Hepatocyte (in vitro differentiated cells): ENCODE results near the gene CHRNB4.

Experiments used
- EZH2 ChIP-seq: fragments of 200-600 bp; sonication (generic); IDR thresholded peaks from 2 replicates; pipeline ENCODE4 v1.6.1; 2016; ENCODE audit warnings: antibody characterized with exemption, mild to moderate bottlenecking, borderline replicate concordance
- TF ChIP-seq, protein P1 (sequence below): fragments of 200-600 bp; sonication (generic); IDR thresholded peaks from 2 replicates; pipeline ENCODE4 v1.5.1; 2016; ENCODE audit warnings: antibody characterized with exemption, mild to moderate bottlenecking; ENCODE audit not compliant: poor library complexity

DNA sequence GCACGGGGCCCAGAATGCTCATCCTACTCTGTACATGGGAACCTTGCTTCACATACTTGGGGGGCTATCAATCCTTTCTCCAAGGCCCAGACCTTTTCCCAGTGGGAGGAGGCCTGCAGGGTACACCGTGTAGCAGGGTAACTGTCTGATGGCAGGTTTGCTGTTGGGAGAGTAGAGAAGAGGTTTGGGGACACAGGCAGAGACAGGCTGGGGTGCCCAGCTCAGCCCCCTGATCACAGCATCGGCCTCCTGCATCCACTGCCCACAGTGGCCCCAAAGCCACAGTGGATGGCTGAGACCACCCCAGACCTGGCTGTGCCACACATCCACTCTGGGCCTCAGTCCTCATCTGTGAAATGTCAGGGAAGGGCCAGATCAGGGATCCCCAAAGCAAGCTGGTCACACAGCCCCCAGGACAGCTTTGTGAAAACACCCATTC is 25.8 kb downstream of the CHRNB4 start:
- TF ChIP-seq, protein P1, sequence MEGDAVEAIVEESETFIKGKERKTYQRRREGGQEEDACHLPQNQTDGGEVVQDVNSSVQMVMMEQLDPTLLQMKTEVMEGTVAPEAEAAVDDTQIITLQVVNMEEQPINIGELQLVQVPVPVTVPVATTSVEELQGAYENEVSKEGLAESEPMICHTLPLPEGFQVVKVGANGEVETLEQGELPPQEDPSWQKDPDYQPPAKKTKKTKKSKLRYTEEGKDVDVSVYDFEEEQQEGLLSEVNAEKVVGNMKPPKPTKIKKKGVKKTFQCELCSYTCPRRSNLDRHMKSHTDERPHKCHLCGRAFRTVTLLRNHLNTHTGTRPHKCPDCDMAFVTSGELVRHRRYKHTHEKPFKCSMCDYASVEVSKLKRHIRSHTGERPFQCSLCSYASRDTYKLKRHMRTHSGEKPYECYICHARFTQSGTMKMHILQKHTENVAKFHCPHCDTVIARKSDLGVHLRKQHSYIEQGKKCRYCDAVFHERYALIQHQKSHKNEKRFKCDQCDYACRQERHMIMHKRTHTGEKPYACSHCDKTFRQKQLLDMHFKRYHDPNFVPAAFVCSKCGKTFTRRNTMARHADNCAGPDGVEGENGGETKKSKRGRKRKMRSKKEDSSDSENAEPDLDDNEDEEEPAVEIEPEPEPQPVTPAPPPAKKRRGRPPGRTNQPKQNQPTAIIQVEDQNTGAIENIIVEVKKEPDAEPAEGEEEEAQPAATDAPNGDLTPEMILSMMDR, result no peak
- no peak for TF ChIP-seq EZH2
